GM18951 (cell line): ENCODE data around the gene SLC2A4RG.

ENCODE experiments used
- POLR2A ChIP-seq: IDR thresholded peaks from 4 replicates; pipeline ENCODE4 v1.6.1; 2011; ENCODE audit warnings: mild to moderate bottlenecking; ENCODE audit not compliant: insufficient read length, insufficient read depth; ENCODE audit errors: extremely low read depth
- in situ Hi-C: fragments of 300-500 bp; cut with MboI; formaldehyde crosslinking; loops from one replicate; pipeline ENCODE4 v1.12.0; 2022; ENCODE audit warnings: low sequenced_read_pairs, mixed read lengths, inconsistent platforms; ENCODE audit not compliant: unreplicated experiment

SLC2A4RG gene

GRCh38 chr20:63782521-63782971 lies 43.0 kb downstream of the SLC2A4RG start:
- in situ Hi-C loops: no loop called here
- no peak for TF ChIP-seq POLR2A

- in situ Hi-C loops: no loop called here
- no peak for TF ChIP-seq POLR2A
Observed at GRCh38 chr20:63783970-63784369, 44.4 kb downstream of the SLC2A4RG start.

DNA sequence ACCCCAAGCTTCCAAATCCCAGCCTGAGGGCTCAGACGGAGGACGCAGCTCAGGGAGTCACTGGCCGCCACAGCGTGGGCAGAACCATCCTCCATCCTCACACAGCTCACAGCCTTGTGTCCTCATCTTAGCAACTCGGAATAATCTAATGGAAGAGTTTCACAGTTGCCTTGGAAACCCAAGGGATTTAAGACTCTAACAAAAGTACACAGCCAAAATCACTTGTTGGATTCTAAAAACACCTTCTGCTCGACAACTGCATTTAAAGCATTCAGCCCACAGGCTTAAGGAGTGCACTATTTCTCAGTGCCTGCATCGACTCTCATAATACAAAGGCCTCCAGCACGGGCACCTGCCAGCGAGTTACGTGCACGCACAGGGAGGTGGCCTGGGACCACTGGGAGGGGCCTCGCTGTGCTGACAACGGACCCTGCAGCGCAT lies 46.1 kb downstream of the SLC2A4RG start:
- TF ChIP-seq POLR2A: no peak
- in situ Hi-C loops: no loop called here

DNA sequence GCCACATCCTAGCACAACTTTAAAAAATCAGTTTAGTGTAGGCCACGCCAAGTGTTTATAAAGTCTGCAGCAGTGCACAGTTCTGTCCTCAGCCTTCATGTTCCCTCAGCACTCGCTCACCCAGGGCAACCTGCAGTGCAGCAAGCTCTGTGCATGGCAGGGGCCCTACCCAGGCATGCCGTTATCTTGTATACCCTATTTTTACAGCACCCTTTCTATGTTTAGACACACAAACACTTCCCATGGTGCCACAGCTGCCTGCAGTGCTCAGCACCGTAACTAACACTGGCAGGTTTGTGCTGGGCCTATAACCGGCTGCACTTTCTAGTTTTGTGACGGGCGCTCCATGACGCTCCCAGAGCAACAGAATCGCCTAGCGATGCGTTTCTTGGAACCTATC lies 47.7 kb downstream of the SLC2A4RG start:
- TF ChIP-seq POLR2A: no peak
- in situ Hi-C loops: no loop called here

- no peak for TF ChIP-seq POLR2A
- in situ Hi-C loops: no loop called here
Observed at GRCh38 chr20:63787749-63788148, 48.2 kb downstream of the SLC2A4RG start.

DNA sequence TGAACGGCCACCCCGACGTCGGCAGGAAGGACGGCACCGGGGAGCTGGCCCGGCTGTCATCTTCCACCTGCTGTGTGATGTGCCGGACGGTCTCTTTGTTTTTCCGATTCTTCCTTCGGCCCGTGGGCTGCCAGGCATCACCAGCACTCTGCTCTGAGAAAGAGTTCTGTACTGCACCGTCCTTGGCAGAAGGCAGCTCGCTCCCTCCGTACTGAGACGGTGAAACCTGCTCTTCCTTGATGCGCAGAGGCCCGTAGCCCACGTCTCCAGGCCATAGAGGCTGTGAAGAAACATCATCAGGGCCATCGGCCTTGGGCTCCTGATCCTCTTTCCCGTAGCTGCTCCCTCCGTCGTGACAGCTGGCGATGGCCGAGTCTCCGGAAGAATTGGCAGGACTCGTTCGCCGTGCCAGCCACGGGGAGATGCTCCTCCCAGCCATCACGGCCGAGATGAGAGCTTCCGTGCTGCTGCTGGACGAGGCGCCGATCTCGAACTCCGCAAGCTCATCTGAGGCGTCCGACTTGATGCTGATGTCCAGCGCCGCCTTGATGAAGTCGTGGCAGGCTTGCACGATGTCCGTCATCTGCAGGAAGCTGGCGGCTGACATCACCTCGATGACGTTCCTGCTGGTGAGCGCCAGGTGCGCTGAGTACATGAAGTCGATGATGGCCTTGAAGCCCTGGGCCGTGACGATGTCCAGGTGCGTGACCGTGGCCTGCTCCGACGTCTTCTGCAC lies 50.4 kb downstream of the SLC2A4RG start:
- in situ Hi-C loops: no loop called here
- no peak for TF ChIP-seq POLR2A

DNA sequence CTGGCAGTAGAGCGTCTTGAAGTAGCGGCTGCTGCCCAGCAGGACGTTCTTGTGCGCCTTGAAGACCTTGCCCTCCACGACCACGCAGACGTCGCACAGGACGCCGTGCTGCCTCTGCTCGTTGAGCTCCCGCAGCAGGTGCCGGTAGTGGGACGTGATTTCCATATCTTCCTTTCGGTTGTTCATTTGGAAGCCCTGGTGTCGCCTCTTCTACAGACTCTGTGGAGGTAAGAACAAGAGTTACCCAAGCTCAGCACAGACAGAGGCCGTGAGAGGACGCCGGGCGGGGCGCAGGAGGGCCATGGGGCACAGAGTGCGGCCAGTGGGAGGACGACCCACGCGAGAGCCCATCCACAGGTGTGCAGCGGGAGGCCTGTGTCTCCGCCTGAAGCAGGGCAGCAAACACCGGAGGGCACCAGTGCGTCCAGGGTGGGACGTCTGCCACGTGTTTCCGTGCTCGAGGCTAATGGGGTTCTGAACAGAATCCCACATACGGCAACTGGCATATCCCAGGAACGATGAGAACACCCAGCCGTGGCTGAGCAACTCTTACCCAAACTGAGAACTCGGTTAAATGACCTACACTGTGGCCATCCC lies 51.1 kb downstream of the SLC2A4RG start:
- no peak for TF ChIP-seq POLR2A
- in situ Hi-C loops: no loop called here

GRCh38 chr20:63791497-63792156 lies 52.1 kb downstream of the SLC2A4RG start:
- in situ Hi-C loops: no loop called here
- TF ChIP-seq POLR2A: no peak

DNA sequence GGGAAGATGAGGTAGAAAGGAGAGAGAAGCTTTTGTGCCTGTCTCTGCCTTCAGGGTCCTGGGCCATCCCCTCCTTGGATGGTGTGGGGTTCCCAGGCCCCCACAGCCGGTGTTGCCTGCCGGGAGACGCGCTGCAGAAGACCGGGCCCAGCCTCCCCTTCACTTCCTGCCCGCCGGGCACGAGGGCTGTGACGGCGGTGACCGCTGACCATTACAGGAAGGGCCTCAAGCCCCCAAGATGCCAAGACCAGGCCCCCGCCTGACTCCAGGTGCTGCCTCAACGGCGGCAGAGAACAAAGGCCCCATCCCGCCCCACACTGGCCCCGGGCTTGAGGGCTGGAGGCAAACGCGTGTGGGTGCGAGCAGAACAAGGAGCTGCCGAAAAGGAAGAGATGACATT lies 53.3 kb downstream of the SLC2A4RG start:
- in situ Hi-C loops: no loop called here
- TF ChIP-seq POLR2A: no peak
